Activated T-helper 1 cell treated with Interleukin-2 at 50 U/mL for 16 hours (primary cell): ENCODE results near the gene TPSD1.
A peak's percentile ranks its signal among the peaks of the same experiment; 100 is the strongest.
"Not testable (repeated sequence)": the region's sequence is repeated elsewhere in the genome, so short reads cannot be mapped to it uniquely, and the experiment has no call there.

Experiments
- DNase-seq: peaks from one replicate; pipeline ENCODE4 v3.0.0-alpha.2; 2020; ENCODE audit warnings: low read depth

The TPSD1 gene

DNA sequence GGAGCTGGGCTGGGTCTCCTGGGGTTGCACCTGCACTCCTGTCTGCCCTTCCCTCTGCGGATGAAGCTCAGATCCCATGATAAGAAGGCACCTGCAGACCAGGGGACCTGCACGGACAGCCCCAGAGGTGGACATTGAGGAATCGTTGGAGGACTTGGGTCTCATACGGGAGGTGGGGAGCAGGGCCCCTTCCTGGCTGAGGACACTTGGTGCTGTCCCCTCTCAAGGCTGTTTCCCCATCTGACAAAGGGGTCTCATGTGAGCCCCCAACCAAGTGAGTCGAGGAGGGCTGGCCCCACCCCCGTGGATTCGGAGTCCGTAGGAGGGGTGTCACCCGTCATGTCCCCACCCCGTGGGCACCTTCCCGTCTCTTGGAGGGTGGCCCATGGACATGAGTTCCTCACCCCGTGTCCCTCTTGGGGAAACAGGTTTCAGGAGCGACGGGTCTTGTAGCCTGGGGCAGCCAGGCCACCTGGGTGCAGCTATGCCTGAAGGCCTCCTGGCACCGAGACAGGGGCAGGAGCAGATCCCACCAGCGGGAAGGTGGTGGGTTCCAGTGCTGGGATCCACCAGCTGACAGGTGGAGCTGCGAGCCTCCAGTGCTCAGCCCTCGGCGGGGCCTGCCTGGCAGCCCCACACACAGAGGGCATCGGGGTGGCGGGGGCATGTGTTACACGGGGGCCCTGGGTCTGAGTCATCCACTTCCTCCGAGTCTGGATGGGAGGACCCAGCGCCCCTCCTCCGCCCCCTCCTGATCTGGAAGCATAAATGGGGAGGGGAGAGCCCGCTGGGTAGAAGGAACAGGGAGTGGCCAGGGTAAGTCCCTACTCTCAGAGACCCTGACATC is at the start of gene TPSD1:
Gene TPSD1, plus strand, starts transcription at position 794 of the 847 bp plus-strand sequence. CDS start 212 bp downstream, outside the sequence.
- not testable (repeated sequence) for DNase-seq

DNA sequence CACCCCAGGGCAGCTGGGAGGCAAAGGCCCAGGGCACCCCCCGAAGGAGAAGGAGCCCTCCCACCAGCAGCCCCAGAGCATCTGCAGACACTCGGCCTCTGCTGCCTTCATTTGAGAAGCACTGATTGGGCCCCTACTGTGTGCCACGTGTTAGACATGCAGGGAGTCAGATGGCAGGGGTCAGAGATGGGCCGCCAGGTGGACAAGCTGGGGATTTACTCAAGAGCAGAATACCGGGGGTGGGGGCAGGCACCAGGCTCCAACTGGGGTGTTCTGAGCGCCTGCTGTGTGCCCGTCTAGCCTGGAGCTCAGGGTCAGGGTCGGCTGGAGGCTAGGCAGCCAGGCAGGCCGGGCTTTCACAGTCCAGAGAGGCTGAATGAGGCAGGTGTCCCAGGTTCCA is 49.5 kb upstream of the TPSD1 start:
- DNase-seq, result no peak

DNA sequence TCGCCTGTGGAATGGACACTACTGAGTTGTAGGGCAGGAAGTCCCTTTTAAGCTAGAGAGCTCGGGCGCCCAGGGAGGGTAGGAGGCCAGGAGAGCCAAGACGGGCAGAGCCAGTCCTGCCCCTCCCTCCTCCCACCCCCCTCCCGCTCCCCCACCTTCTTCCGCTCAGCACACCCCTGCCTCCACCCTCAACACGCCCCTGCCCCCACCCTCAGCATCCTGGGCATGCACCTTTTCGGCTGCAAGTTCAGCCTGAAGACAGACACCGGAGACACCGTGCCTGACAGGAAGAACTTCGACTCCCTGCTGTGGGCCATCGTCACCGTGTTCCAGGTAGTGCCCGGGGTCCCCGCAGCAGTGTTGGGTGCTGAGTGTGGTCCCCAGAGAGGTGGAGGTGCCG is 49.1 kb upstream of the TPSD1 start:
- DNase-seq, result peak; percentile 13

DNA sequence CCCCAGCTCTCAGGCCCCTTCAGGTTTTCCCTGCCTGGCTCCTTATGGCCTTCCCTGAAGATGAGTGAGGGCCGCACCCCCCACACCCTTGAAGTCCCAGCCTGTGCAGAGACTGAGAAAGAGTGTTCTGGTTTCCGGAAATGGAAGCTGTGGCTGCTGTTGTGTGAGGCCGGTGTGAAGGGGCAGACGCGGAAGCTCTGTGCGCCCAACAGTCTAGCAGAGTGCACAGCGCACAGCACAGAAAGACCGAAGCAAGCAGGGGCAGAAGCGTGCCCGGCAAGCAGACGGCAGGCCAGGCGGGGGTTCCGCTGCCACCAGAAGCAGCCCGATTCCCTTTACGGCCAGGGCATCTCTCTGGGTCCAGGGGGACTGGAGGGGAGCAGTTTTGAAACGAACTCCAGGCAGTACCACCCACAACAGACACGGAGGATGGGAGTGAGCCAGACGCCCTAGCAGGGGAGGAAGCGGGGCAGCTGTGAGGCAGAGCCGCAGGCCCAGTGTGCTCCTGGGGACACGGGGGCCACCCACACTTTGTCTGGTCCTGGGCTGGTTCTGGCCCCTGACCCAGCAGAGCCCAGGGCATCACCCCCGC is 47.5 kb upstream of the TPSD1 start:
- no peak for DNase-seq

DNA sequence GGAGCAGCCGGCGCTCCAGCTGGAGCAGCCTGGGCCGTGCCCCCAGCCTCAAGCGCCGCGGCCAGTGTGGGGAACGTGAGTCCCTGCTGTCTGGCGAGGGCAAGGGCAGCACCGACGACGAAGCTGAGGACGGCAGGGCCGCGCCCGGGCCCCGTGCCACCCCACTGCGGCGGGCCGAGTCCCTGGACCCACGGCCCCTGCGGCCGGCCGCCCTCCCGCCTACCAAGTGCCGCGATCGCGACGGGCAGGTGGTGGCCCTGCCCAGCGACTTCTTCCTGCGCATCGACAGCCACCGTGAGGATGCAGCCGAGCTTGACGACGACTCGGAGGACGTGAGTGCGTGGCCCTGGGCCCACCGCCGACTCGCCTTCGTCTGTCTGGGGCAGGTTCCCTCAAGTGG is 46.8 kb upstream of the TPSD1 start:
- no peak for DNase-seq

DNA sequence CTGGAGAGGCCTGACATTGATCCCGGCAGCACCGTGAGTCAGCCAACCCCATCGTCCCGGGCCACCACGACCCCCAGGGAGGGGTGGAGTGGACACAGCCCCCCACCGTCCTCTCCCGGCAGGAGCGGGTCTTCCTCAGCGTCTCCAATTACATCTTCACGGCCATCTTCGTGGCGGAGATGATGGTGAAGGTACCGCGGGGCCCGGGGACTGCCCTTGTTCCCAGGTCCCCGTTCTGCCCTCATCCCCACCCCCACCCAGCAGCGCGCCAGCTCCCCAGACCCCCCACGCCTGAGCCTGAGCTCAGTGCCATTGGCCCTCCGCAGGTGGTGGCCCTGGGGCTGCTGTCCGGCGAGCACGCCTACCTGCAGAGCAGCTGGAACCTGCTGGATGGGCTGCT is 45.4 kb upstream of the TPSD1 start:
- no peak for DNase-seq

- no peak for DNase-seq
Observed at GRCh38 chr16:1211451-1212268, 44.2 kb upstream of the TPSD1 start.

DNA sequence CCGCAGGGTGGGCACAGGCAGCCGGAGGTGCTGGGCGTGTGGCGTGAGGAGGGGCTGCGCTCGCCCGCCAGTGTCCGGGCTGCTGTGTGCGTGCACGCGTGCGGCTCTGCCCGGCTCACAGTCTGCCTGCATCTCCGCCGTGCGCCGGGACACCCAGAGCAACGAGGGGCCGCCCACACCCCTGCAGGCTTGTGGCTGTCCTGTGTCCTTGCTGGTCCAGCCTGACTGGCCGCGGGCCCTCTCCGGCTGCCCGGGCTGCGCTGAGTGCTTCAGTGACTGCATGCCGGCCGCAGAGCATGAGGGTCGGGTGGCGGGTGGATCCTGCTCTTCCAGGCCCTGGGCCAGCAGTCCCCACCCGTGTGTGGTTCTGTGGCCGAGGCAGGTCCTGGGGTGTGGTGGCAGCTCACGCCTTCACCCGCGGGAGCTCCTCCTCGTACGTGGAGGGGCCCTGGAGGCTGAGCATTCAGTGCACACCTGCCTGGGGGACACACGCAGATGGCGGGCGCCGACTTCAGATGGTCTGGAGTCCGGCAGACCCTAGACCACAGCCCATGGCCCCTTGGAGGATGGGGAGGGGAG is 43.2 kb upstream of the TPSD1 start:
- no peak for DNase-seq

DNA sequence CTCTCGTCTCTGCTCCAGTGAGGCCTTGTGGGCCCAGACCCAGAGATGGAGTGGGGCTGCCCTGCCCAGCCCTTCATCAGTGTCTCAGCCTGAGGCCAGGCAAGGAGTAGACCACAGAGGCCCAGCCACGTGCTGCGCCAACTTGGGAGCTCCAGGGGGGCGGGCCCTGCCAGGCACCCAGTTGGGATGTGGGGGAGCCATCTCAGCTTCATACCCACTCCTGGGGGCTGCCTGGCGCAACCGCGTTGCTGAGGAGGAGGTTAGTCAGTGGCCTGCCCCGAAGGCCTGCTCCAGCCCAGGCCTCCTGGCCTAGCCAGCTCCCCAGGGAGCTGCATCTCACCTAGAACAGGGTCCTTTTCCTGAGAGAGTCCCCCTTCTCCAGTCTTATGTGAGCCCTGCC is 42.6 kb upstream of the TPSD1 start:
- no peak for DNase-seq

- no peak for DNase-seq
Observed at GRCh38 chr16:1213796-1214372, 42.0 kb upstream of the TPSD1 start.

DNA sequence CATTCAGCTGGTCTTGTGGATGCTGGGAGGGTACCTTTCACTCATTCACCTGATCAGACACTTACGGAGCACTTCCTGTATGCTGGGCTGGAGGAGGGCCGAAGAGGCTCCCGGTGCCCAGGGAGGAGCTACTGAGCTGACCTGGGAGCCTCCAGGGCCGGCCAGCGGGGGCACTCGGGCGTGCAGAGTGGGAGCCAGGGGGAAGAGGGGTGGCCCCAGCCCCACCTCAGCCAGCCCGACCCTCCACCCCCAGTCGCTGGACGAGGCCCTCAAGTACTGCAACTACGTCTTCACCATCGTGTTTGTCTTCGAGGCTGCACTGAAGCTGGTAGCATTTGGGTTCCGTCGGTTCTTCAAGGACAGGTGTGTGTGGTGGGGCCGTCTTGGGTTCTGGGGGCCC is 41.1 kb upstream of the TPSD1 start:
- DNase-seq, result no peak

DNA sequence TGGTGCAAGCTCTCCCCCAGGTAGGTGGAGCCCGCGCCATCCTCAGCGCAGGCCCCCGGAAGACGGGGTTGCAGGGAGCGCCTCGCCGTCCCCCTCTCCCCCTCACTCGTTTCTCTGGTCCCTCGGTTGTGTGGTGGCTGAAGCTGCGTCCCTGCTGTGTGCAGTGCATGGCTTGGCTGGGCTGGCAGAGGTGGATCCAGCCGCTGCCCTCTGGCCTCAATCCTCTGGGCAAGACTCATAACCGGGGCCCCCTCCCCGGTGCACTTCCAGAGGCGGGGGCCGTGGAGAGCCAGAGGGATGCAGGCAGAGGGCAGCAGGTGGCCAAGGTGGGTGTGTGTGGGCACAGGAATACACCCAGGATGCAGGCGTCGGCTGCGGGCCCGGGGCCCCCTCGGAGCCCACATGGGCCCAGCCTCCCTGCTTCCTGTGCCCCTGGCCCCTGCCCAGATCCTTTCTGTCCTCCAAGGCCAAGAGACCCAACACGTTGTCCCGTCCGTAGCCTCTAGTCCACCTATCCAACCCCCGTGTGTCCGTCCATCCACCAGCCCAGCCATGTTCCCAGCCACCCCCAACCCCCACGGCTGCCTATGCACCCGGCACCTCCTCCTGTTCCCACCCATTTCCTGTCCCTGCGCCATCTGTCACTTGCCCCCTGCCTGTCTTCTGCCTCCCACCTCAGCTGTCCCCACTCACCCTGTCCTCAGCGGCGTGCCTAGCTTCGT is 40.1 kb upstream of the TPSD1 start:
- DNase-seq, result no peak

DNA sequence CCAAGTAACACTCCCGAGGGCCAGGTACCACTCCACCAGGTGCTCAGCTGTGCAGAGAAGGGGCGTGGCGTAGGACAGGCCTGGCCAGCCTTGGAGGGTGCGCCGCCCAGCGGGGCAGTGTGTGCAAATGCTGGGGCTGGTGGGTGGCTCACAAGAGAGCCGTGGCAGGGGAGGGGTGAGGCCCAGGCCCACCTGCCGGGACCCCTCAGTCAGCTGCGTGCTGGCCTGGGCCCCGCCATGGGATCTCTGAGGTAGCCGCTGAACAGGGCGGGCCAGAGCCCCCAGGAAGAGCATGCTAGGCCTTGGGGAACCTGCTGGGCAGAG is 39.6 kb upstream of the TPSD1 start:
- DNase-seq, result no peak

DNA sequence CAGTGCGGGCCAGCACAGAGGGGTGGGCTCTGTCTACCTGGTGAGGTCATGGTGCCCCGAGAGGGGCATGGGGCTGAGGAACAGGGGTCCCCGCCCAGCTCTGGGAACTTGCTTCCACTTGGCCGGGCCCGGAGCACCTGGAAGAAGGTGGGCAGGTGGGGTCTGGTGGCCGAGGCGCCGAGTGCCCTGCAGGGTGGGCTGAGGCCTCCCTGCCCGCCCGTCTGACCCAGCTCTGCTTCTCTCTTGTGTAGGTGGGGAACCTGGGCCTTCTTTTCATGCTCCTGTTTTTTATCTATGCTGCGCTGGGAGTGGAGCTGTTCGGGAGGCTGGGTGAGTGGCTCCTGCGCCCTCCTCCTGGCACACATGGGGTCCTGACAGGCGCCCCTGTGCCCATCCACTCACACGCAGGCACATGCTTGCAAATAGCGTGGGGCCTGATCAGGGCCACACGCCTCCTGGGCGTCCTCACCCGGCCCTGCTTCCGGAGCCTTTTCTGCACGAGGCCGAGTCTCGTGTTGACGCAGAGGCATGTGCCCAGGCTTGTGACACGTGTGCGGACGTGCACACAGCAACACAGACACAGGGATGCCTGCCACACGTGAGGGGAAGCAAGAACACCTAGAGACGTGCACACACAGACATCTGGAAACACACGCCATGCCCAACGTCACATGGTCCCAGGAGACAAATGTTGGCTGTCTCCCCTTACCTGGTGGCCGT is 39.0 kb upstream of the TPSD1 start:
- no peak for DNase-seq

GRCh38 chr16:1217526-1217925 is 38.3 kb upstream of the TPSD1 start:
- no peak for DNase-seq

- DNase-seq, result no peak
Observed at GRCh38 chr16:1218061-1218929, 37.6 kb upstream of the TPSD1 start.

- no peak for DNase-seq
Observed at GRCh38 chr16:1218930-1219611, 36.8 kb upstream of the TPSD1 start.

DNA sequence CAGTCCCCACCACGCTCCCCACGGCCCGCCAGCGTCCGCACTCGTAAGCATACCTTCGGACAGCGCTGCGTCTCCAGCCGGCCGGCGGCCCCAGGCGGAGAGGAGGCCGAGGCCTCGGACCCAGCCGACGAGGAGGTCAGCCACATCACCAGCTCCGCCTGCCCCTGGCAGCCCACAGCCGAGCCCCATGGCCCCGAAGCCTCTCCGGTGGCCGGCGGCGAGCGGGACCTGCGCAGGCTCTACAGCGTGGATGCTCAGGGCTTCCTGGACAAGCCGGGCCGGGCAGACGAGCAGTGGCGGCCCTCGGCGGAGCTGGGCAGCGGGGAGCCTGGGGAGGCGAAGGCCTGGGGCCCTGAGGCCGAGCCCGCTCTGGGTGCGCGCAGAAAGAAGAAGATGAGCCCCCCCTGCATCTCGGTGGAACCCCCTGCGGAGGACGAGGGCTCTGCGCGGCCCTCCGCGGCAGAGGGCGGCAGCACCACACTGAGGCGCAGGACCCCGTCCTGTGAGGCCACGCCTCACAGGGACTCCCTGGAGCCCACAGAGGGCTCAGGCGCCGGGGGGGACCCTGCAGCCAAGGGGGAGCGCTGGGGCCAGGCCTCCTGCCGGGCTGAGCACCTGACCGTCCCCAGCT is 35.7 kb upstream of the TPSD1 start:
- no peak for DNase-seq
